ENCODE results near the gene RIC1. TPM values are rescaled to one million over a fixed set of nuclear protein-coding genes. Genes with fewer than 3 reads are reported as not detected.

The RIC1 gene
- total RNA-seq, 4 donors from 2014 or later = 15.4 to 37.2 (median 27.6) TPM

- H3K9me3 ChIP-seq = peaks cover 0 to 12% (median 0%) of the 10 kb centered on the region in 3 donors
Measured at GRCh38 chr9:5787220-5787619, 158.3 kb downstream of the RIC1 start.

DNA sequence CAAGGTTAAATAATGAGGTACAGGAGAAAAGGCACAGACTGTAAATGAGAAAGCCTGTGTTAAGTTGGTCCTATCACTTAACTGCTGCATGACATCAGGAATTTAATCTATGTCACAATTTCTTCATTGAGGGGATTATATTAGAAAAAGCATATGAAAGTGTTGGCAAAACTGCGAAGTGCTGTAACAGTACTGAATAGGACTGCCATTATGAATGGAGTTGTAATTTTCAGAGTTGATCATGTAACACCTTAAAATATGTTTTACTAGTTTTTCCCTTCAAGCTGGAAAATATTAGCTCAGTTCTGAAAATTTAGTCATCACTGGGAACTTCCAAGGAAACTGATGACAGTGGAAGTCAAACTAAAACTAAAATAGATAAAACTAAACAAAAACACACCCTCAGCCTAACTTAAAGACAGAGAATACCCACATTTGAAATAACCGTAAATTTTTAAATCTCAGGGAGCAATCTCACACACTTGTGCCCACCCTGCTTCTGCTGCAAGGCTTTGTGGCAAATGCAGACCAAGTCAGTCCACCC is 158.9 kb downstream of the RIC1 start:
- H3K36me3 ChIP-seq = peaks cover 0 to 83% (median 4%) of the 10 kb centered on the region in 3 donors
- intact Hi-C loops (cut with DNase I) = no loop called here
- H3K9me3 ChIP-seq = peaks cover 0 to 8% (median 0%) of the 10 kb centered on the region in 3 donors
- H3K4me1 ChIP-seq = no peaks in the 10 kb centered on the region
- no peak for DNase-seq
- H3K4me3 ChIP-seq = no peak overlapping the region
- WGBS, 2 donors = 82 to 97% methylated on average over 2 of the region's 2 CpGs
- no peak for TF ChIP-seq CTCF (IDR thresholded peaks at IDR 0.05)
- TF ChIP-seq POLR2A (IDR thresholded peaks at IDR 0.05) = no peak
- no peak overlapping the region for H3K27ac ChIP-seq
- no peaks in the 10 kb centered on the region for H3K27me3 ChIP-seq

More at GRCh38 chr9:5787220-5787619, 158.3 kb downstream of the RIC1 start:
- Histone ChIP-seq H3K4me1 (no peaks in the 10 kb centered on the region), H3K27me3 (no peaks in the 10 kb centered on the region), H3K27ac (no peak overlapping the region), H3K4me3 (no peak overlapping the region), H3K36me3 (peaks cover 0 to 87% (median 4%) of the 10 kb centered on the region in 3 donors)
- DNase-seq = no peak
- TF ChIP-seq CTCF (IDR thresholded peaks at IDR 0.05) (no peak), POLR2A (IDR thresholded peaks at IDR 0.05) (no peak)
- WGBS, 2 donors = 95 to 96% methylated on average over 2 of the region's 2 CpGs
- intact Hi-C loops (cut with DNase I) = no loop called here

DNA sequence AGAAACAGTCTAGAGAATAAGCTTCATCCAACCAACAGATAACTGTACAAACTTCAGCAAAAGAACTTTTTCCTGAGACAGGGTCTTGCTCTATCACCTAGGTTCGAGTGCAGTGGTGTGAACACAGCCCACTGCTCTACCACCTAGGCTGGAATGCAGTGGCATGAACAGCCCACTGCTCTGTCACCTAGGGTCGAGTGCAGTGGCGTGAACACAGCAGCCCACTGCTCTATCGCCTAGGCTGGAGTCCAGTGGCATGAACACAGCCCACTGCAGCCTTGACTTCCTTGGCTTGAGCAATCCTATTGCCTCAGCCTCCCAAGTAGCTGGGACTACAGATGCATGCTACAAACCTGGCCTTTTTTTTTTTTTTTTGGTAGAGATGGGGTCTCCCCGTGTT is 160.6 kb downstream of the RIC1 start:
- no peak for DNase-seq
- TF ChIP-seq CTCF (IDR thresholded peaks at IDR 0.05) = no peak
- TF ChIP-seq POLR2A (IDR thresholded peaks at IDR 0.05) = no peak
- H3K9me3 ChIP-seq = no peaks in the 10 kb centered on the region
- peaks cover 0 to 67% (median 4%) of the 10 kb centered on the region in 3 donors for H3K36me3 ChIP-seq
- no peak overlapping the region for H3K4me3 ChIP-seq
- 87 to 89% methylated on average over 3 to 4 of the region's 5 CpGs for WGBS, 2 donors
- H3K4me1 ChIP-seq = no peaks in the 10 kb centered on the region
- H3K27ac ChIP-seq = no peak overlapping the region
- intact Hi-C loops (cut with DNase I) = no loop called here
- no peaks in the 10 kb centered on the region for H3K27me3 ChIP-seq

DNA sequence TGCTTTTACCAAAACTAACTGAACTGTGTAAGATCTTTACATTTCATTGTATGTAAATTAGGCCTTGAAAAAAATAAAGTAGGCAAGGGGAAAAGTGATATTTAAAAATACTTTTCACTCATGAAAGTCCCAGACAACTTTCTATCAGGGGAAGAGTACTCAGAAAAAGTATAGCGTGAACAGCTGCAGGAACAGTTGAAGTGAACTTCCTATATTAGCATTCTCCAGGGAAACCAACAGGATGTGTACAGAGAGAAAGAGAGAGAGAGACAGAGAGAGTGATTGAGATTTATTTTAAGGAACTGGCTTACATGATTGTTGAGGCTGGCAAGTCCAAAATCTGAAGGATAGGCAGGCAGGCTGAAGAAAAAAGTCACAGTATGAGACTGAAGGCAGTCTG is 162.0 kb downstream of the RIC1 start:
- H3K36me3 ChIP-seq = peaks cover 0 to 53% (median 4%) of the 10 kb centered on the region in 3 donors
- no peak for DNase-seq
- 68 to 96% methylated on average over 1 of the region's 1 CpG for WGBS, 2 donors

GRCh38 chr9:5791870-5792269 is 163.0 kb downstream of the RIC1 start:
- Histone ChIP-seq H3K9me3 (no peaks in the 10 kb centered on the region), H3K4me1 (no peaks in the 10 kb centered on the region), H3K27ac (no peak overlapping the region), H3K4me3 (no peak overlapping the region), H3K36me3 (peaks cover 0 to 53% (median 0%) of the 10 kb centered on the region in 3 donors), H3K27me3 (no peaks in the 10 kb centered on the region)
- DNase-seq = no peak
- intact Hi-C loops (cut with DNase I) = no loop called here
- TF ChIP-seq POLR2A (IDR thresholded peaks at IDR 0.05) = no peak
- TF ChIP-seq CTCF (IDR thresholded peaks at IDR 0.05) = no peak
- 63 to 72% methylated on average over 3 of the region's 3 CpGs for WGBS, 2 donors

More for the DNA sequence above, 162.0 kb downstream of the RIC1 start:
- intact Hi-C loops (cut with DNase I) = no loop called here
- Histone ChIP-seq H3K4me3 (no peak overlapping the region), H3K27me3 (no peaks in the 10 kb centered on the region), H3K9me3 (no peaks in the 10 kb centered on the region), H3K27ac (no peak overlapping the region), H3K4me1 (no peaks in the 10 kb centered on the region)
- TF ChIP-seq POLR2A (IDR thresholded peaks at IDR 0.05) (no peak), CTCF (IDR thresholded peaks at IDR 0.05) (no peak)
